Renal pelvis (tissue), 4 donors: ENCODE results near the gene STK24. TPM values are rescaled to one million over a fixed set of nuclear protein-coding genes. Genes with fewer than 3 reads are reported as not detected.

ENCODE experiments used
- DNase-seq: peaks from one replicate; pipeline ENCODE4 v3.0.0-alpha.2; 2013
- polyA plus RNA-seq, 3 donors: library from polyadenylated mRNA; unstranded; fragments of 120-200 nt; gene quantifications; one replicate each; pipeline ENCODE4 v1.2.1, GENCODE V29; 2013; ENCODE audit not compliant: insufficient read length in 3 of 3

STK24 gene
- polyA plus RNA-seq, 3 donors = 109 to 117 (median 115) TPM

DNA sequence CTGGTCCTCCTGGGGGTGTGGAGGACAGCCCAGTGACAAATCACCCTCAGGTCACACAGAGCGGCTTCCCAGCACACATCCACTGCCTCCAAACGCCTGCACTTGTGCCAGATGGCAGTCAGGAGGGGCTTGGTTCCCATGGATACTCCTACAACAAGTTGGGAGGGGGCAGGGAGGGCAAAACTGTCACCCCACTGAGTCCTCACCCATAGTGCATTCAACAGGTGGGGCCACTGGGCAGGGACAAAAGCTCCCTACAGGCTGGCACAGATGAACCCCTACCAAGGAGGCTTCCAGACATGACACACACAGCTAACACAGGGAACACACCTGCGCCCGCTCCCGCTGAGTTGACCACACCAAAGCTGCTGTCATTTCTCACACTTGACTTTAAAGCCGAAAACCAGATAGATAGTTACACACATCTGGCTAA is 120.5 kb downstream of the STK24 start:
- no peak for DNase-seq

GRCh38 chr13:98454389-98454881 is 122.5 kb downstream of the STK24 start:
- DNase-seq = no peak

GRCh38 chr13:98452851-98453843 is 123.8 kb downstream of the STK24 start:
- no peak for DNase-seq

DNA sequence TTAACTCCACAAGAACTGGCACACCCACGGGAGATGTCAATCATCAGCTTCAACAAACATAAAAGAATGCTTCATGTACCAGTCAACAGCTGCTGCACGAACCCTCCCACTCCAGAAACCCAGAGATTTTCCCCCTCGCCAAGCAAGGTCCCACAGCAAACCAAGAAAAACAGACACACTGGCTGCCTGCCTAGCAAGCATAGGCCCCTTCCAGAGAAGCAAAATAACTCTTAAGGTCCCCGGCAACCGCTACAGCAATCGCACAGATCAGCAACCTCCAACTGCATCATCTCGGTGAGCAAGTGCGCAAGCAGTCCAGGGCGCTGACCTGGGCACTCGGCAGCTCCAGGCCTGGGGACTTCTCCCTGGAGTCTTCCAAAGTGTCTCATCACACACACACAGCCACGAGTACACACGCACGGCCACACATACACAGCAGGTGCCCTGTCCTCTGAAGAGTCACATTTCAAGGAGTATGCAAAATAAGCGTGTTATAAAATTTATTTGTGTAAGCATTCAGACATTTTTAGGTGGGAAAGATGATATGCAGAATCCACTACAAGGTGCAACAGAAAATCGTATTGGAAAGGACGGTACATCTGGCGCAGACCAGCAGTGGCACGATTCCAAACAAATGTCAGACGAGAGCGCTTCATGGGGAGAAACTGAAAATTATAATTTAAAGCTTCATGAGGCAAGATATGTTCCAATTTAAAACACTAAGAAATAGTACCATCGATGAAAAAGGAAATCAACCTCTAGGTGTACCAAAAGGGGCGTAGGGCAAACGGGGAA is 125.0 kb downstream of the STK24 start:
- no peak for DNase-seq

DNA sequence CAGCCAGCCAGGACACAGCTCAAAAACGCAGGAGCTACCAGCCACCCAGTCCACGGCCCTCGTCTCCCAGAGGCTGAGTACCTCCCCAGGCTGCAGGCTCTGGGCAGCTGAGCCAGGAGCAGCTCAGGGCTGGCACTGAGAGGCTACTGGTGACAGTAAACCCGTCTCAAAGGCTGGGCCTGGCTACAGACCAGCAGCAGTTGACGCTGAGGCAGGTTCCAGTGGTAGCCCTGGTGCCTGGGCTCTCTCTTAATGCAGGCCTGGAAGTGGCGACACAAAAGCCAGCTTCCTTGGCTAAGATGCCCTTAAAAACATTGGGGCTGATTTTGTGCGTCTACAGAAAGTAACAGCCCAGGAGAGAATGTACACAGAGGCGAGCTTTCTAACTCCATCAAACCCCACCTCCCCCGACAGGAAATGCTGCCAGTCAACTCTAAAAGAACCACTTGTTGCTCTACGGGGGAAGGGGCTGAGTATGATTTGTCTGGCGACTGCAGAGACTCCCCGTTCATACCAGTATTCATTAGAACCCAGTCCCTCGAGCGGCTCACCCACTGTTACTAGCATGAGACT is 126.3 kb downstream of the STK24 start:
- DNase-seq = no peak

DNA sequence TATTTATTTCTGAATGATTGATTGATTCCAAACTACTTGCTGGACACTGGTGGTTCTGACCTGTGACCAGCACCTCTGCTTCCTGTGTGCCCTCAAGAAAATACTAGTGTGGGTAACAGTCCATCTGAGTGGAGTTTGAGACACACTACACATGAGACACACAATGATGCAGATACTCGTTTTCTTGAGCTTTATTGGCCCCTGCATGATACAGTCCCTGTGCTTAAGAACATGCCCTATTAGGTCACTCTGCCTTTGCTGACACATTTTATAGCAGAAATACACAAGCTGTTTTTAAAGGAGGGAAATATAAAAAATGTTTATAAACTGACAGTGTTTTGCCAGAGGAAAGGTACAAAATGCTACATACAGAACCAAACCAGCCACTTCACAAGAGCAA is 126.9 kb downstream of the STK24 start:
- no peak for DNase-seq

DNA sequence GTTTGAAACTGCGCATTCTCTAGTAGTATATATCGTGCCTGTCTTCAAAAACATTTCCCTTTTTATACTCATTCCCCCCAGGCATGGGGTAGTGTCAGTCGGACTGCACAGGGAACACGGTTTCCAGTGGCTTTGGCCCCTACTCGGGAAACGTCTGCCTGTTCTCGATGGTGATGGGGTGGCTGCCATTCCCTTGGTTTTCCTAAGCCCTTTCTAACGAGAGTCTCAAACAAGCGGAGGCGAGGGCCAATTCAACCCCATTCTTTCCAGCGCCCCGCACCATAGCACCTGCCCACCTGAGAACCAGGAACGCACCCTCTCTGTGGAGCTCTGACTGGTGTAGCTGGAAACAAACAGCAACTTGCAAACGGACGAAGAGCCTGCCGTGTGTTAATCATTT is 127.6 kb downstream of the STK24 start:
- DNase-seq = no peak

DNA sequence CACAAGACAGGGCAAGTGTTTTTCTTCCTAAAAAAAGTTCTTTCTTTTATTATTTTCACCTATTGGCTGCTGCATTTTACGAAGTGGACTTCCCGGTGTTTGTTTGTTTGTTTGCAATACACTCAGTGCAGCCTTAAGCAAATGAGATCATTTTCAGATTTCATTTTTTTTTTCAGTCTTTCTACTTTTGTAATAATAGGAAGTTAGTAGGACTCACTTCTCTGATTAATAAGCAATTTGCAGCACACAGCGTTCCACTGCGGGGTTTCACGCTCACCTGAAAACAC is 128.3 kb downstream of the STK24 start:
- no peak for DNase-seq

DNA sequence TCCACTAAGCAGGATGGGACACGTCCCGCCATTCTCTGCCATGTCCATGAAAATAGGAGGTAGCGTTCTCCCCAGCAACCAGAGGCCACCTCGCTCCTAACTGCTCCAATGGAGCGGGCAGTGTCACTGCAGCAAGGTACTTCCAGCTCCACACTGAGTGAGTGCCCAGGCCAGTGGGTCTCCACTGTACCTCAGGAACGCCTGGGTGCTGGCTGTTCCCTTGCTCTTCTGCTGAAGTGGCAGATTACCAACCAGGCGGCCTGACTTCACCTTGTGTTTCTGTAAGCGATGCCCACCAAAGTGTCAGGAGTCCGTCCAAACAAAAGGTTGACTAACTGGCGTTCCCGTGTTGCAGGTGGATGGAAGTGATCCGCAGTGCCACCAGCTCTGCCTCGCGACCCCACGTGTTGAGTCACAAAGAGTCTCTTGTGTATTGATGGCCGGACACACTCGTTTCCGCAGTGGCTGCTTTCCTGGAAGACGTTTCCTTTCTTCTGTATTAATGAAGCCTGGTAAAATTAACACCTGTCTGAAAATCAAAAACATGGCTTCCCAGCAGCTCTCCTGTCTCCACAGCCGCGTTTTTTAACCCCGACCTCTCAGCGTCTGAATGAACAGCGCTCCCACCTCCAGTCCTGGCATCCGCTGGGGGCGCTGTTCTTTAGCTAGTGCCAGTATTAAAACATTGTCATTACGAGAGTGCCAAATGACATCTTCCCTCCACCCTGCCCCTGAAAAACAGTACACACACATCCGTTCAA is 128.8 kb downstream of the STK24 start:
- no peak for DNase-seq

GRCh38 chr13:98447130-98447529 is 129.8 kb downstream of the STK24 start:
- DNase-seq = no peak

- DNase-seq = no peak
Observed at GRCh38 chr13:98446234-98446621, 130.7 kb downstream of the STK24 start.

DNA sequence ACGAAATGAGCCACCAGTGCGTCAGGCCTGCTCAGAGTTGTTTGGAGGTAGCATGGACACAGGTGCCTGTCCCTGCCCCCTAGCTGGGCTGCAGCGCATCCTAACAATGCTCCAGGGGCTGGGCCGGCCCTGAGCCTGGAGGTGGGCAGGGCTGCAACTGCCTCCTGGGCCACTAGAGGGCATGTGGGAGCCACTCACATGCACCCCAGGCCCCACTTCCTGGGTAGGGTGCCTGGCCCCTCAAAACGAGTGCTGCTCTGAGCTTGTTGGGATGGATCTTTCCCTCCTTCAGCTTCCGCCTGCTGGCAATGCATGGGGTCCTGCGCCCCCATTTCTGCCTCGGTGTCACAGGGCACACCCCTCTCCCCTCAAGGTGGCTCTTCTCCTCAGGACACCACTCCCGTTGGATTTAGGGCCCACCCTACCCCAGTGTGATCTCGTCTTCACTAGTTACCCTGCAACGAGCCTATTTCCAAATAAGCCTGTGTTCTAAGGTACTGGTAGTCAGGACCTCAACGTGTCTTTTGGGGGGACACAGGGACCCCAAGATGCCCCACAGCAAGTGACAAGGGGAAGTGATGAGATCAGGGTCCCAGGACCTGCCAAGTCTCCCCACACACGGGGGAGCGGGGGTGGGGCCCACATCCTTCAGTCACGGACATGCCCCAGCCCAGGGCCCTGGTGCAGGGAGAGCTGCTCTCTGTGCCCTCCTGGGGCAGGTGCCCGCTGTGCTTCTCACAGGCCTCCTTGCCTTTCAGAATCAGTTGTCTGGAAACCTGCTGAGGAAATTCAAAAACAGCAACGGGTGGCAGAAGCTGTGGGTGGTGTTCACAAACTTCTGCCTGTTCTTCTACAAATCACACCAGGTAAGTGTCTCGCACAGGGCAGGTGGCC is 131.3 kb downstream of the STK24 start:
- no peak for DNase-seq

GRCh38 chr13:98444381-98444780 is 132.5 kb downstream of the STK24 start:
- no peak for DNase-seq

DNA sequence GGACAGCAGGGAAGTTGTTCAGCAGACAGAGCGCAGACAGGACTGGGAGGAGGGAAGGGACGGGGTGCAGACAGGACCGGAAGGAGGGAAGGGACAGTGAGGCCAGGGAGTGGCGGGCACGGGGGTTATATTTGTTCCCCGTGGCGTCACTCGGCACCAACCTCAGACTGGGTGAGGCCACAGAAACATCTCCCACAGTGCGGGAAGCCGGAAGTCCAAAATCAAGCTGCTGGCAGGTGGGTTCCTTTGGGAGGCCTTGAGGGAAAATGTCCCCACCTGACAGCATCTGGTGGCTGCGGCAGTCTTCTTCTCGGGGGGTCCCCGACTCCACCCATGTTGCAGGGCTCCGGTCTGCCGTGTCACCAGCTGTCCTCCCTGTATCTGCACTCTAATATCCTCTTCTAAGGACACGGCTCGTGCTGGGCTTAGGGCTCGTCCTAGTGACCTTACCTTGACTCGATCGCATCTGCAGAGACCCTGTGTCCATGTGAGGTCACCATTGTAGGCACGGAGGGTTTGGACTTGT is 133.0 kb downstream of the STK24 start:
- no peak for DNase-seq

- DNase-seq = no peak
Observed at GRCh38 chr13:98443329-98443728, 133.6 kb downstream of the STK24 start.

DNA sequence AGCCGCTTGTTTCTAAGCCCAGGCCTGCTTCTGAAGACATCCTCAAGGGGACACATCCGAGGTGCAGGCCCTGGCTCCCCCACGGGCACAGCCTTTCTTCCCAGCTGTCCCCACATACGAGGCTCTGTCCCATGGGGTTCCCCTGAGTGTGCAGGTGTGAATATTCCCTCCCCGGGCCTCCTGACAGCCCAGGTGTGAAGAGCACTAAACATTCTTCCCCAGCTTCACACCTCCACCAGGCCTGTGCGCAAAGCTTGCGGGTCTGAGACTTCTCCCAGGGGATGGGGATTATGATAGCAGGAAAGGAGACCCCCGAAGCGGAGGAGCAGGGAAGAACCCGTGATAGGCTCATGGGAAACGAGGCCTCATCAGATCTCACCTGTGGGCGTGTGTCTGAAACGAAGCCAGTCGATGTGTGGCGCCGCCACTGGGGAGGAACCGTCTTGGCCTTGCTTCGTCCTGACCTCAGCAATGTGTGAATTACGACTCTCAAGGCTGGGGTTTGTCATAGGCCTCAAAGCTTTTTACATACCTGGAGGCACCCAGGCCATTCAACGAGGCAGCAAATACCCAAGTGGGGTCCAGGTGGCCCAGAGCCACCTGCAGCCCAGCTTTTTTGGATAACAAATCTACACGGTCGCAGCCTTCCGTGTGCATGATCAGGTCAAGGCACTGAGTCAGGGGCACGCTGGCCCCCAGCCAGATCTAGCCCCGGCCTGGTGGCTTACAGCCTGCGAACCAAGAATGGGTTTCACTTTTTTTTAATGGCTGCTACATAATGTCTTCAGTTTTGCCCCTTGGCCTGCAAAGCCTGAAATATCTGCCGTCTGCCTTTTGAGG is 134.3 kb downstream of the STK24 start:
- DNase-seq = no peak

DNA sequence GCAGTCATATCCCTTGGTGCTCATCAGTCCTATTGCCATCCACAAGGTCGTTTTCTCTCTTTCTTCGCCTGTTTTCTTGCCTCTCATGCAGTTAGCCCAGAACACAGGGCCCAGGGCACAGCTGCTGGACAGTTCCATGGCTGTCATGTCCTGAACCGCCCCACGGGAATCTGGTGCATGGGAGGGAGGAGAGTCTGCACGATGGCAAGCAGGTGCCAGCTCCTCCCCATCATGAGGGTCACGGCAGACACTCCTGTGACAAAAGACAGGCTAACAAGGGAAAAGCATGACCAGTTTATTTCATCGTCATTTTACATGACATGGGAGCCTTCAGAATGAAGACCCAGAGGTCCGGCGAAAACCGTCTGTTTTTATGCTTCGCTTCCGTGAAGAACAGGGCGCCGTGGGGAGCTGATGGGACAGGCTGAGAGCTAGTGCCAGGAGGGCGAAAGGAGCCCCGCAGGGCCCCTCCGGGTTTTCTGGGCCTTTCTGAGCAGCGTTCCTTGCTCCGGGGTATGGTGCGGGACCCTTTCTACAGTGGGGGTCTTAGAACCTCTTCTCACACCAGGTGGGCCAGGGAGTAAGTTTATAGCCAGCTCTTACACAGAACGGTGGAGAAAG is 135.7 kb downstream of the STK24 start:
- no peak for DNase-seq

DNA sequence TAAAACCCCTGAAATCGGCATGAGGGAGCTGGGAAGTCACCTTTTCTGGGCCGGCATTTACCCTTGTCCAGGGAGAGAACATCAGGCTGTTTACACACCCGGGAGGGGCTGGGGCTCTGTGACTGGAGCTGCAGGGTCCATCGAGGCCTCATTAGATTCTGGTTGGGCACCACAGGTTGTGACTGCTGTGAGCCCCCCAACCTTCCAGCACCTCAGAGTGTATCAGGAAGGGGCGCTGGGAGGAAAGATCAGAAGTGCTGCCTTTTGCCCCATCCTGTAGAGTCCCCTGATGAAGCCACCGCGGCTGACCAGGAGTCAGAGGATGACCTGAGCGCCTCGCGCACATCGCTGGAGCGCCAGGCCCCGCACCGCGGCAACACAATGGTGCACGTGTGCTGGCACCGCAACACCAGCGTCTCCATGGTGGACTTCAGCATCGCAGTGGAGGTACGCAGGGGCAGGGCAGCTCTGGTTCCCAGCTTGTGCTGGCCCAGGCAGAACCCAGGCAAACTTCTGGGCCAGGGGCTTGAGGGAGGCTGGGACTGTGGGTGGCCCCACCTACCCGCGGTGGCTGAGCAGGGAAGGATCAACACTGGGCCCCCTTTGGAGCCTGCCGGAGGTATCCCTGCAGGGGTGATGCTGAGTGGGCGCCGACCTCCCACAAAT is 136.4 kb downstream of the STK24 start:
- no peak for DNase-seq
